ENCODE results near the gene AKNAD1. TPM values are rescaled to one million over a fixed set of nuclear protein-coding genes. Genes with fewer than 3 reads are reported as not detected.

The AKNAD1 gene
- total RNA-seq, 1 donor from 2014 or later = 0.92 TPM

DNA sequence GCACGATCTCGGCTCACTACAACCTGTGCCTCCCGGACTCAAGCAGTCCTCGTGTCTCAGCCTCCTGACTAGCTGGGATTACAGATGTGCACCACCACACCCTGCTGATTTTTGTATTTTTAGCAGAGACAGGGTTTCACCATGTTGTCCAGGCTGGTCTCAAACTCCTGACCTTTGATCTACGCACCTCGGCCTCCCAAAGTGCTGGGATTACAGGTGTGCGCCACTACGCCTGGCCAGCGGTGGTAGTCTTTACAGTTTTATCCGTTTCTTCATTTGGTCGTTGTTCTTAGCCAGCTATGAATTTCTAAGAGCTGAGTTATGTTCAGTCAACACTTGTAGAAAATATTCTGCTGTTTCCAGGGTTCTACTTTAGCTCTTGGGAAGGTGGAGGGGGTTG is 53.3 kb downstream of the AKNAD1 start:
- TF ChIP-seq, protein P1, sequence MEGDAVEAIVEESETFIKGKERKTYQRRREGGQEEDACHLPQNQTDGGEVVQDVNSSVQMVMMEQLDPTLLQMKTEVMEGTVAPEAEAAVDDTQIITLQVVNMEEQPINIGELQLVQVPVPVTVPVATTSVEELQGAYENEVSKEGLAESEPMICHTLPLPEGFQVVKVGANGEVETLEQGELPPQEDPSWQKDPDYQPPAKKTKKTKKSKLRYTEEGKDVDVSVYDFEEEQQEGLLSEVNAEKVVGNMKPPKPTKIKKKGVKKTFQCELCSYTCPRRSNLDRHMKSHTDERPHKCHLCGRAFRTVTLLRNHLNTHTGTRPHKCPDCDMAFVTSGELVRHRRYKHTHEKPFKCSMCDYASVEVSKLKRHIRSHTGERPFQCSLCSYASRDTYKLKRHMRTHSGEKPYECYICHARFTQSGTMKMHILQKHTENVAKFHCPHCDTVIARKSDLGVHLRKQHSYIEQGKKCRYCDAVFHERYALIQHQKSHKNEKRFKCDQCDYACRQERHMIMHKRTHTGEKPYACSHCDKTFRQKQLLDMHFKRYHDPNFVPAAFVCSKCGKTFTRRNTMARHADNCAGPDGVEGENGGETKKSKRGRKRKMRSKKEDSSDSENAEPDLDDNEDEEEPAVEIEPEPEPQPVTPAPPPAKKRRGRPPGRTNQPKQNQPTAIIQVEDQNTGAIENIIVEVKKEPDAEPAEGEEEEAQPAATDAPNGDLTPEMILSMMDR (conservative IDR thresholded peaks at IDR 0.05) = no peak
- H3K9me3 Mint-ChIP-seq = no peaks in the 10 kb centered on the region
- peaks cover 27% of the 10 kb centered on the region for H3K36me3 Mint-ChIP-seq
- no peak overlapping the region for H3K27ac Mint-ChIP-seq
- DNase-seq (ENCODE audit: extremely low spot score, unreplicated experiment) = no peak
- no peaks in the 10 kb centered on the region for H3K4me1 Mint-ChIP-seq (ENCODE audit: unreplicated experiment)
- no peak overlapping the region for H3K4me3 Mint-ChIP-seq
- no peaks in the 10 kb centered on the region for H3K27me3 Mint-ChIP-seq

GRCh38 chr1:108801101-108801500 is 55.8 kb downstream of the AKNAD1 start:
- H3K9me3 Mint-ChIP-seq = no peaks in the 10 kb centered on the region
- H3K4me1 Mint-ChIP-seq (ENCODE audit: unreplicated experiment) = no peaks in the 10 kb centered on the region
- H3K27me3 Mint-ChIP-seq = no peaks in the 10 kb centered on the region
- no peak for DNase-seq (ENCODE audit: extremely low spot score, unreplicated experiment)
- no peak overlapping the region for H3K27ac Mint-ChIP-seq
- TF ChIP-seq, protein P1 (conservative IDR thresholded peaks at IDR 0.05) = no peak
- no peak overlapping the region for H3K4me3 Mint-ChIP-seq
- peaks cover 21% of the 10 kb centered on the region for H3K36me3 Mint-ChIP-seq

DNA sequence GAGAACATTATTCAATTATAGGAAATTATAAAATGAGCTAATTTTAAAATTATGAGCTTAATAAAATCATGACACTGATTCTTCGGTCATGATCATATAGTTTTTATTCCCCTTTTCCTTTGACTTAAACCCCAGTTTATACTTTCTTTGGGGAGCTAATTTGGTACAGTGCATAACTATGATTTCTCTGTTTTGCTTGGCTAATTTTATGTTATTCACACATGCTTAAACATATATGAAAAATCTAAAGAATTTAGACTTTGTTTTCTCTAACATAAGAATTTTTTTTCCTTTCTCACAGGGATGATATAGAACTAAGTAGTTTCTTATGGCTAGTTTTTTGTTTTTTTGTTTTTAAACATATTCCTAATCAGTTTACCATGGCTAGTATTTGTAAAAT is 57.9 kb downstream of the AKNAD1 start:
- H3K9me3 Mint-ChIP-seq = no peaks in the 10 kb centered on the region
- no peak for DNase-seq (ENCODE audit: extremely low spot score, unreplicated experiment)
- H3K4me1 Mint-ChIP-seq (ENCODE audit: unreplicated experiment) = no peaks in the 10 kb centered on the region
- TF ChIP-seq, protein P1 (conservative IDR thresholded peaks at IDR 0.05) = no peak
- no peak overlapping the region for H3K27ac Mint-ChIP-seq
- no peak overlapping the region for H3K4me3 Mint-ChIP-seq
- no peaks in the 10 kb centered on the region for H3K27me3 Mint-ChIP-seq
- peaks cover 29% of the 10 kb centered on the region for H3K36me3 Mint-ChIP-seq

GRCh38 chr1:108792420-108792819 is 64.5 kb downstream of the AKNAD1 start:
- peaks cover 44% of the 10 kb centered on the region for H3K36me3 Mint-ChIP-seq
- H3K4me1 Mint-ChIP-seq (ENCODE audit: unreplicated experiment) = no peaks in the 10 kb centered on the region
- no peak overlapping the region for H3K27ac Mint-ChIP-seq
- no peak overlapping the region for H3K4me3 Mint-ChIP-seq
- H3K27me3 Mint-ChIP-seq = no peaks in the 10 kb centered on the region
- peaks cover 14% of the 10 kb centered on the region for H3K9me3 Mint-ChIP-seq
- no peak for DNase-seq (ENCODE audit: extremely low spot score, unreplicated experiment)
- TF ChIP-seq, protein P1 (conservative IDR thresholded peaks at IDR 0.05) = no peak

GRCh38 chr1:108791790-108792189 is 65.1 kb downstream of the AKNAD1 start:
- H3K27ac Mint-ChIP-seq = no peak overlapping the region
- H3K27me3 Mint-ChIP-seq = no peaks in the 10 kb centered on the region
- no peak overlapping the region for H3K4me3 Mint-ChIP-seq
- DNase-seq (ENCODE audit: extremely low spot score, unreplicated experiment) = no peak
- peaks cover 47% of the 10 kb centered on the region for H3K36me3 Mint-ChIP-seq
- peaks cover 14% of the 10 kb centered on the region for H3K9me3 Mint-ChIP-seq
- TF ChIP-seq, protein P1 (conservative IDR thresholded peaks at IDR 0.05) = no peak
- no peaks in the 10 kb centered on the region for H3K4me1 Mint-ChIP-seq (ENCODE audit: unreplicated experiment)

DNA sequence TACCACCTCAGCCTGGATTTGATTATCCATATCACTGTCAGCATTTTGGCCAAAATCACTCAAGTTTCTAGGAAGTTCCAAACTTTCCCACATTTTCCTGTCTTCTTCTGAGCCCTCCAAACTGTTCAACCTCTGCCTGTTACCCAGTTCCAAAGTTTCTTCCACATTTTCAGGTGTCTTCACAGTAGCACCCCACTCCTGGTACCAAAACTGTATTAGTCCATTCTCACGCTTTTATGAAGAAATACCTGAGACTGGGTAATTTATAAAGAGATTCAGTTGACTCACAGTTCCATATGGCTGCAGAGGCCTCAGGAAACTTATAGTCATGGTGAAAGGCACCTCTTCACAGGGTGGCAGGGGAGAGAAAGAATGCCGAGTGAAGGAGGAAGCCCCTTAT is 71.0 kb downstream of the AKNAD1 start:
- Mint-ChIP-seq H3K4me3 (no peak overlapping the region), H3K27ac (no peak overlapping the region), H3K27me3 (no peaks in the 10 kb centered on the region), H3K4me1 (ENCODE audit: unreplicated experiment) (no peaks in the 10 kb centered on the region), H3K36me3 (peaks cover 53% of the 10 kb centered on the region), H3K9me3 (peaks cover 17% of the 10 kb centered on the region)
- no peak for DNase-seq (ENCODE audit: extremely low spot score, unreplicated experiment)
- TF ChIP-seq, protein P1 (conservative IDR thresholded peaks at IDR 0.05) = no peak

Measured in type B pancreatic cell (in vitro differentiated cells).